Measurements from ENCODE around the gene TMCC1.

- TF ChIP-seq CTCF (IDR thresholded peaks at IDR 0.05) = no peak
- no peak for TF ChIP-seq EP300 (IDR thresholded peaks at IDR 0.05)
Observed at GRCh38 chr3:129618901-129619671, 274.4 kb downstream of the TMCC1 start.
